K562 (cell line): ENCODE results near the gene DBT. TPM values are rescaled to one million over a fixed set of nuclear protein-coding genes. Genes with fewer than 3 reads are reported as not detected.

Experiments
- ARID1B ChIP-seq: fragments of 450-650 bp; IDR thresholded peaks from 2 replicates; pipeline ENCODE4 v1.6.1; 2016; ENCODE audit warnings: antibody characterized with exemption, mild to moderate bottlenecking, inconsistent platforms
- CHD1 ChIP-seq: fragments of 200-600 bp; sonication (generic); IDR thresholded peaks from one replicate; pipeline ENCODE4 v1.6.1; 2012; ENCODE audit warnings: mild to moderate bottlenecking, moderate library complexity, low read length, inconsistent platforms
- CREB1 ChIP-seq, 2 experiments: sonication (generic) in 1 of 2; formaldehyde crosslinking in 1 of 2; IDR thresholded peaks; 2 replicates each; pipeline versions ENCODE4 v1.6.1 to v1.8.0; 2012 to 2022; ENCODE audit warnings: inconsistent platforms in 1 of 2, mild to moderate bottlenecking in 1 of 2, missing genetic modification reagents in 1 of 2, moderate library complexity in 1 of 2
- DACH1 ChIP-seq: fragments of 450-650 bp; IDR thresholded peaks from 2 replicates; pipeline ENCODE4 v1.6.1; 2018; ENCODE audit not compliant: partially characterized antibody
- E2F1 ChIP-seq: sonication (generic); formaldehyde crosslinking; IDR thresholded peaks from 2 replicates; pipeline ENCODE4 v1.8.1; 2023; ENCODE audit warnings: mild to moderate bottlenecking, missing genetic modification reagents, moderate library complexity
- ETV6 ChIP-seq, 3 experiments: fragments of 150-350 bp in 1 of 3; sonication (generic) in 1 of 3; formaldehyde crosslinking in 1 of 3; IDR thresholded peaks; 2 replicates each; pipeline versions ENCODE4 v1.6.1 to v1.8.0; 2014 to 2022; ENCODE audit warnings: borderline replicate concordance in 2 of 3, low read depth in 2 of 3, antibody characterized with exemption in 1 of 3, low read length in 1 of 3, mild to moderate bottlenecking in 1 of 3, missing genetic modification reagents in 1 of 3
- FOXA1 ChIP-seq: fragments of 450-650 bp; IDR thresholded peaks from 2 replicates; pipeline ENCODE4 v1.6.1; 2016; ENCODE audit warnings: mild to moderate bottlenecking, borderline replicate concordance
- FOXK2 ChIP-seq, 2 experiments: fragments of 450-650 bp; IDR thresholded peaks in 1 of 2; conservative IDR thresholded peaks in 1 of 2; 2 replicates each; pipeline ENCODE4 v1.6.1; 2016; ENCODE audit warnings: low read depth in 2 of 2, mild to moderate bottlenecking in 1 of 2
- HDAC1 ChIP-seq, 2 experiments: fragments of 450-650 bp; IDR thresholded peaks; 2 replicates each; pipeline ENCODE4 v1.6.1; 2016 to 2017; ENCODE audit warnings: inconsistent platforms in 1 of 2, mild to moderate bottlenecking in 1 of 2, moderate library complexity in 1 of 2
- JUND ChIP-seq, 2 experiments: IDR thresholded peaks; 2 replicates in 1 of 2; 3 replicates in 1 of 2; pipeline ENCODE4 v1.6.1; 2011; ENCODE audit warnings: borderline replicate concordance in 2 of 2, low read depth in 2 of 2, low read length in 2 of 2, improper control_type of control experiment in 1 of 2, missing biosample characterization in 1 of 2, missing genetic modification characterization in 1 of 2, missing genetic modification reagents in 1 of 2
- RNF2 ChIP-seq: sonication (generic); IDR thresholded peaks from 2 replicates; pipeline ENCODE4 v1.6.1; 2016
- SNRNP70 ChIP-seq: fragments of 200-400 bp; formaldehyde crosslinking; optimal IDR thresholded peaks from 2 replicates; pipeline ENCODE3; 2017; ENCODE audit warnings: low read depth, low read length
- TBP ChIP-seq: optimal IDR thresholded peaks from 2 replicates; pipeline ENCODE3; 2011; ENCODE audit warnings: low read depth, low read length, improper control_type of control experiment
- ZKSCAN3 ChIP-seq: fragments of 250-450 bp; sonication (Bioruptor Pico); IDR thresholded peaks from 2 replicates; pipeline ENCODE4 v1.4.0; 2020
- ZNF436 ChIP-seq: fragments of 250-450, 450-650 bp; sonication (Bioruptor Pico); formaldehyde crosslinking; IDR thresholded peaks from 2 replicates; pipeline ENCODE4 v1.7.0; 2020; ENCODE audit warnings: mild to moderate bottlenecking
- ZNF778 ChIP-seq: fragments of 450-650 bp; formaldehyde crosslinking; IDR thresholded peaks from 2 replicates; pipeline ENCODE4 v1.4.0; 2020; ENCODE audit warnings: mild to moderate bottlenecking, moderate library complexity
- polyA plus RNA-seq, 8 experiments: library from polyadenylated mRNA; depleted of rRNA in 4 of 8; stranded (reverse) in 5 of 8; unstranded in 3 of 8; fragments of >200 nt; fragmentation: Nextera tagmentation in 2 of 8; fragmentation: Illumina TruSeq in 1 of 8; extraction: Ambion mirVana in 2 of 8; extraction: Trizol in 1 of 8; gene quantifications; 2 replicates each; pipeline versions ENCODE4 v1.2.1 to v1.2.3, GENCODE V29; 2011 to 2014; ENCODE audit warnings: inconsistent platforms in 1 of 8, missing spikeins in 1 of 8
- total RNA-seq, 7 experiments: library from RNA; depleted of rRNA in 6 of 7; stranded (reverse); fragments of >200 nt in 6 of 7; fragmentation: Illumina TruSeq in 2 of 7; extraction: Trizol in 2 of 7; gene quantifications; 2 replicates each; pipeline versions ENCODE4 v1.2.1 to v1.2.3, GENCODE V29; 2011 to 2021; ENCODE audit warnings: low replicate concordance in 1 of 7
- TF ChIP-seq, protein P1 (sequence below): sonication (generic); formaldehyde crosslinking; IDR thresholded peaks from 2 replicates; pipeline ENCODE4 v1.8.0; 2022; ENCODE audit warnings: missing genetic modification reagents, mild to moderate bottlenecking, moderate library complexity, borderline replicate concordance

DBT gene
- total and polyA plus RNA-seq, 9 of the 15 experiments (the other 6 are each of a cell fraction or from before 2014, with no cell fraction given): 2.7 to 13.5 (median 7.3) TPM

DNA sequence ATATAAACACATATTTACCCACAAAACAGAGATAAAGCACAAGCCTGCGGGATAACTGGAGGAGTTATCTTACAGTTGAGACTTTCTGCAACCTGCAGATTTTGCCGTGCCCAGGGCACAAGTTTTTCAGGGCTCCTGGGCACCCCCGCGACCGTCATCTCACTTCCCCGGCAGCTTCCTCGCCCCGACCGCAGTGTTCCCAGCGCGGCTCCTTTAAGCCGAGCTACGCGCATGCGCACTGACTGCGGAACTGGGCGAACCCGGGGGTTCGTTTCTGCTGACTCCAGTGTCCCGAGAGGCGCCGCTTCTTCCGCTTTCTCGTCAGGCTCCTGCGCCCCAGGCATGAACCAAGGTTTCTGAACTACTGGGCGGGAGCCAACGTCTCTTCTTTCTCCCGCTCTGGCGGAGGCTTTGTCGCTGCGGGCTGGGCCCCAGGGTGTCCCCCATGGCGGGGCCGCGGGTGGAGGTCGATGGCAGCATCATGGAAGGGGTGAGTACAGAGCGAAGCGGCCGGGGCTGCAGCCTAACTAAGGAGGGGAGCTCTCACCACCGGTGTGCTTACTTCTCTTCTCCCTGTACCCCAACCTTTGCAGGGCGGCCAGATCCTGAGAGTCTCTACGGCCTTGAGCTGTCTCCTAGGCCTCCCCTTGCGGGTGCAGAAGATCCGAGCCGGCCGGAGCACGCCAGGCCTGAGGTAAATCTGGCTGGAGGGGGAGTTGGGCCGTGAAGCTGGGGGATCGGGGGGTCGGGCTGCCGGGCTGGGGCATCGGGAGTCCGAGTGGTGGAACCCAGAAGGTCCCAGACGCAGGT is 16.5 kb upstream of the DBT start, which contains the start of gene RTCA (continued):
- no peak for TF ChIP-seq ETV6 (IDR thresholded peaks at IDR 0.05; ENCODE audit: borderline replicate concordance in 1 of 2, low read depth in 2 of 2, low read length in 1 of 2)
- TF ChIP-seq ETV6 (CRISPR knock-in tag; IDR thresholded peaks at IDR 0.05; ENCODE audit: borderline replicate concordance): no peak
- peak; percentile 40; the same call in 1 of the 2 replicates for TF ChIP-seq RNF2
- no peak; the same call in 1 of the 2 replicates for TF ChIP-seq CREB1 (IDR thresholded peaks at IDR 0.05)
- TF ChIP-seq CREB1 (CRISPR knock-in tag; IDR thresholded peaks at IDR 0.05): peak; percentile 43; the same call in 1 of the 2 replicates
- peak in 1 of 2 experiments; percentile 22; a peak in 2 of 4 replicates for TF ChIP-seq HDAC1 (IDR thresholded peaks at IDR 0.05)
- no peak for TF ChIP-seq ZKSCAN3 (CRISPR knock-in tag)
- peak; percentile 52 for TF ChIP-seq JUND (IDR thresholded peaks at IDR 0.05; ENCODE audit: borderline replicate concordance, low read depth, low read length)
- no peak; the same call in 2 of the 3 replicates for TF ChIP-seq JUND (tag; IDR thresholded peaks at IDR 0.05; ENCODE audit: borderline replicate concordance, low read depth, low read length)
- TF ChIP-seq SNRNP70: no peak
- peak; percentile 19; the same call in 1 of the 2 replicates for TF ChIP-seq E2F1 (CRISPR knock-in tag)
- peak; percentile 24 to 30; a peak in 1 of 4 replicates for TF ChIP-seq FOXK2 (conservative IDR thresholded peaks at IDR 0.05 in 1 of 2, IDR thresholded peaks at IDR 0.05 in 1 of 2; ENCODE audit: low read depth in 2 of 2)
- no peak for TF ChIP-seq FOXA1
- TF ChIP-seq, protein P1, sequence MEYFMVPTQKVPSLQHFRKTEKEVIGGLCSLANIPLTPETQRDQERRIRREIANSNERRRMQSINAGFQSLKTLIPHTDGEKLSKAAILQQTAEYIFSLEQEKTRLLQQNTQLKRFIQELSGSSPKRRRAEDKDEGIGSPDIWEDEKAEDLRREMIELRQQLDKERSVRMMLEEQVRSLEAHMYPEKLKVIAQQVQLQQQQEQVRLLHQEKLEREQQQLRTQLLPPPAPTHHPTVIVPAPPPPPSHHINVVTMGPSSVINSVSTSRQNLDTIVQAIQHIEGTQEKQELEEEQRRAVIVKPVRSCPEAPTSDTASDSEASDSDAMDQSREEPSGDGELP (CRISPR knock-in tag): peak; percentile 45; the same call in 1 of the 2 replicates
- TF ChIP-seq CHD1: no peak
- TF ChIP-seq TBP: peak; percentile 81
- 0 out of 2 replicates have a peak, but pooled peaks have one; percentile 9 for TF ChIP-seq ARID1B
- no peak for TF ChIP-seq ZNF436 (CRISPR knock-in tag)
- no peak for TF ChIP-seq ZNF778 (CRISPR knock-in tag)
- TF ChIP-seq DACH1: no peak
